WTC11 (cell line): ENCODE results near the gene SON. TPM values are rescaled to one million over a fixed set of nuclear protein-coding genes. Genes with fewer than 3 reads are reported as not detected.

ENCODE experiments used
- ATAC-seq: fragments of 200-7000 bp; cut with Tn5 transposase; 2 replicates; pipeline ENCODE4 v1.10.0; 2021; ENCODE audit warnings: mild to moderate bottlenecking, moderate library complexity
- CTCF ChIA-PET: fragments of 300-600 bp; sonication (Branson Sonifier 250); formaldehyde crosslinking; loops from one replicate; lab custom pipeline; 2021; ENCODE audit warnings: antibody characterized with exemption; lab: Charles Lee
- POLR2A ChIA-PET: fragments of 350-600 bp; sonication (Branson Sonifier 250); formaldehyde crosslinking; loops from one replicate; lab custom pipeline; 2021; ENCODE audit warnings: antibody characterized with exemption; lab: Charles Lee
- DNase-seq: peaks from one replicate; pipeline ENCODE4 v3.0.0; 2021; ENCODE audit warnings: low spot score
- H3K27ac Mint-ChIP-seq: 2 replicates; pipeline ENCODE4 v1.8.0; 2021; ENCODE audit warnings: mixed read lengths
- H3K27me3 Mint-ChIP-seq: 2 replicates; pipeline ENCODE4 v1.8.0; 2021; ENCODE audit warnings: low read depth, mild to moderate bottlenecking, moderate library complexity, mixed read lengths
- H3K36me3 Mint-ChIP-seq: 2 replicates; pipeline ENCODE4 v1.8.0; 2021; ENCODE audit warnings: mixed read lengths
- H3K4me1 Mint-ChIP-seq: 2 replicates; pipeline ENCODE4 v1.8.0; 2022; ENCODE audit warnings: mixed read lengths
- H3K4me3 Mint-ChIP-seq: 2 replicates; pipeline ENCODE4 v1.8.0; 2021; ENCODE audit warnings: mild to moderate bottlenecking, moderate library complexity, mixed read lengths
- H3K9me3 Mint-ChIP-seq: 2 replicates; pipeline ENCODE4 v1.8.0; 2021; ENCODE audit warnings: mixed read lengths
- ATF2 ChIP-seq: sonication (generic); formaldehyde crosslinking; IDR thresholded peaks from 2 replicates; pipeline ENCODE4 v1.8.1; 2022; ENCODE audit warnings: low read depth, missing genetic modification reagents, borderline replicate concordance
- EMX1 ChIP-seq: fragments of 250-450 bp; sonication (Bioruptor Pico); IDR thresholded peaks from 2 replicates; pipeline ENCODE4 v1.8.0; 2021; ENCODE audit warnings: mild to moderate bottlenecking
- FOXP1 ChIP-seq: sonication (generic); formaldehyde crosslinking; IDR thresholded peaks from 2 replicates; pipeline ENCODE4 v1.8.0; 2022; ENCODE audit warnings: missing genetic modification reagents, mild to moderate bottlenecking, moderate library complexity, borderline replicate concordance
- GRHL2 ChIP-seq: fragments of 250-450 bp; sonication (Bioruptor Pico); IDR thresholded peaks from 2 replicates; pipeline ENCODE4 v1.8.0; 2022; ENCODE audit warnings: mild to moderate bottlenecking, moderate library complexity; ENCODE audit not compliant: insufficient replicate concordance, severe bottlenecking
- IRF2 ChIP-seq: sonication (generic); formaldehyde crosslinking; IDR thresholded peaks from 2 replicates; pipeline ENCODE4 v1.8.0; 2022; ENCODE audit warnings: low read depth, missing genetic modification reagents, borderline replicate concordance
- KAT7 ChIP-seq: sonication (generic); formaldehyde crosslinking; IDR thresholded peaks from 2 replicates; pipeline ENCODE4 v1.8.1; 2023; ENCODE audit warnings: missing genetic modification reagents, mild to moderate bottlenecking, borderline replicate concordance
- PRRX2 ChIP-seq: fragments of 250-450 bp; sonication (Bioruptor Pico); IDR thresholded peaks from 2 replicates; pipeline ENCODE4 v1.8.0; 2021; ENCODE audit warnings: mild to moderate bottlenecking
- SOX15 ChIP-seq: fragments of 250-450 bp; sonication (Bioruptor Pico); IDR thresholded peaks from 2 replicates; pipeline ENCODE4 v1.9.0; 2021; ENCODE audit warnings: mild to moderate bottlenecking
- TCF7 ChIP-seq: sonication (generic); formaldehyde crosslinking; IDR thresholded peaks from 2 replicates; pipeline ENCODE4 v1.8.0; 2022; ENCODE audit warnings: mild to moderate bottlenecking, low read depth, missing genetic modification reagents, moderate library complexity
- ZNF317 ChIP-seq: sonication (generic); formaldehyde crosslinking; IDR thresholded peaks from 2 replicates; pipeline ENCODE4 v1.8.1; 2023; ENCODE audit warnings: low read depth, mild to moderate bottlenecking, moderate library complexity, missing genetic modification reagents, borderline replicate concordance
- ZNF425 ChIP-seq: fragments of 250-450 bp; sonication (Bioruptor Pico); conservative IDR thresholded peaks from 2 replicates; pipeline ENCODE4 v1.9.0; 2021; ENCODE audit warnings: mild to moderate bottlenecking
- total RNA-seq: library from RNA; stranded (reverse); gene quantifications from 3 replicates; pipeline ENCODE4 v1.2.3, GENCODE V29; 2021
- TF ChIP-seq, protein P1 (sequence below): sonication (generic); formaldehyde crosslinking; conservative IDR thresholded peaks from 2 replicates; pipeline ENCODE4 v1.8.1; 2022; ENCODE audit warnings: mild to moderate bottlenecking, missing genetic modification reagents

The SON gene
- total RNA-seq, 1 experiment from 2014 or later = 309 TPM

DNA sequence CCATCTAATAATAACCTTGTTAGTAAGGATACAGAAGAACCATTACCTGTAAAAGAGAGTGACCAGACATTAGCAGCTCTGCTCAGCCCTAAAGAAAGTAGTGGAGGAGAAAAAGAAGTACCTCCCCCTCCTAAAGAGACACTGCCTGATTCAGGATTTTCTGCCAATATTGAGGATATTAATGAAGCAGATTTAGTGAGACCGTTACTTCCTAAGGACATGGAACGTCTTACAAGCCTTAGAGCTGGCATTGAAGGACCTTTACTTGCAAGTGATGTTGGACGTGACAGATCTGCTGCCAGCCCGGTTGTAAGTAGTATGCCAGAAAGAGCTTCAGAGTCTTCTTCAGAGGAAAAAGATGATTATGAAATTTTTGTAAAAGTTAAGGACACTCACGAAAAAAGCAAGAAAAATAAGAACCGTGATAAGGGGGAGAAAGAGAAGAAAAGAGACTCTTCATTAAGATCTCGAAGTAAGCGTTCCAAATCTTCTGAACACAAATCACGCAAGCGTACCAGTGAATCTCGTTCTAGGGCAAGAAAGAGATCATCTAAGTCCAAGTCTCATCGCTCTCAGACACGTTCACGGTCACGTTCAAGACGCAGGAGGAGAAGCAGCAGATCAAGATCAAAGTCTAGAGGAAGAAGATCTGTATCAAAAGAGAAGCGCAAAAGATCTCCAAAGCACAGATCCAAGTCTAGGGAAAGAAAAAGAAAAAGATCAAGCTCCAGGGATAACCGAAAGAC lies 11.6 kb downstream of the SON start (continued):
- TF ChIP-seq ZNF425 (no peak), ZNF317 (CRISPR knock-in tag) (no peak), PRRX2 (CRISPR knock-in tag) (no peak)

DNA sequence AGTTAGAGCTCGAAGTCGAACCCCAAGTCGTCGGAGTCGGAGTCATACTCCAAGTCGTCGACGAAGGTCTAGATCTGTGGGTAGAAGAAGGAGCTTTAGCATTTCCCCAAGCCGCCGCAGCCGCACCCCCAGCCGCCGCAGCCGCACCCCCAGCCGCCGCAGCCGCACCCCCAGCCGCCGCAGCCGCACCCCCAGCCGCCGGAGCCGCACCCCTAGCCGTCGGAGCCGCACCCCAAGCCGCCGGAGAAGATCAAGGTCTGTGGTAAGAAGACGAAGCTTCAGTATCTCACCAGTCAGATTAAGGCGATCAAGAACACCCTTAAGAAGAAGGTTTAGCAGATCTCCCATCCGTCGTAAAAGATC lies 12.1 kb downstream of the SON start:
- ATAC-seq (no peak), DNase-seq (no peak)
- ChIA-PET POLR2A (no interaction called here), CTCF (no interaction called here)
- no peak for TF ChIP-seq KAT7 (CRISPR knock-in tag)
- TF ChIP-seq SOX15 = no peak
- no peaks in the 10 kb centered on the region; the same call in 1 of the 2 replicates for H3K9me3 Mint-ChIP-seq
- H3K36me3 Mint-ChIP-seq = peaks cover 95% of the 10 kb centered on the region
- no peak overlapping the region for H3K4me3 Mint-ChIP-seq
- no peaks in the 10 kb centered on the region for H3K4me1 Mint-ChIP-seq
- H3K27ac Mint-ChIP-seq = peak overlapping the region; percentile 65; the same call in 1 of the 2 replicates
- H3K27me3 Mint-ChIP-seq = no peaks in the 10 kb centered on the region

GRCh38 chr21:33557447-33557846 lies 14.6 kb downstream of the SON start:
- peaks cover 89% of the 10 kb centered on the region for H3K36me3 Mint-ChIP-seq
- TF ChIP-seq TCF7 (no peak), ATF2 (CRISPR knock-in tag) (no peak)
- TF ChIP-seq, all 79 proteins: peak for 0
- ChIA-PET CTCF (interaction anchor here (1.4 to 2.7 kb wide), 2 partner anchors 30 to 48 kb away, joined by 3 to 14 read pairs; partner anchors contain the start of gene DONSON), POLR2A (interaction anchor here (1.0 kb wide), 1 partner anchor 17 kb away, joined by 3 read pairs; no protein-coding TSS in a partner anchor)
- Mint-ChIP-seq H3K27ac (no peak overlapping the region), H3K4me1 (no peaks in the 10 kb centered on the region), H3K27me3 (no peaks in the 10 kb centered on the region), H3K4me3 (no peak overlapping the region), H3K9me3 (no peaks in the 10 kb centered on the region)
- DNase-seq (no peak), ATAC-seq (no peak)

DNA sequence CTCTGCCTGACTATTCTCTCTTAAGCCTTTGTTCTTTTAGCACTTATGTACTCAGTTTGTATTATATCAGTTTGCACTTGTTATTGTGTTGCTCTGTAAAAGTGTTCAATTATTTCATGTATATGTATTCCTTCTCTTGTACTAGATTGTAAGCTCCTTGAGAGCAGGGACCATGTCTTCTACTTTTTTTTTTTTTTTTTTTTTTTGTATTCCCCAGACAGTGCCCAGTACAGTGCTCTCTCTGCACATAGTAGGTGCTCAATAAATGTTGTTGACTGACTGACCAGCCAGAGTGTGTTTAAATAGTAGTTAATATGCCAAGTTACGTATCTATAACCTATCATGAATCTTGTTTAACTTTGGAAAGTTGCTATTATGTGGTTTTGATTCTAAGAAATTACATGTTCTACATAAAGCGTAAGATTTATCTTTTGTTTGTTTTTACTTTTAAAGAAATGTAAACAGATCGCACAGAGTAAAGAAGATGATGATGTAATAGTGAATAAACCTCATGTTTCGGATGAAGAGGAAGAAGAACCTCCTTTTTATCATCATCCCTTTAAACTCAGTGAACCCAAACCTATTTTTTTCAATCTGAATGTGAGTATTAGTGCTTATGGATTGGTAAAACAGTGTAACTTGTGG lies 16.1 kb downstream of the SON start:
- no peak overlapping the region for H3K27ac Mint-ChIP-seq
- ChIA-PET POLR2A (no interaction called here), CTCF (no interaction called here)
- no peak for DNase-seq
- no peak for ATAC-seq
- no peak for TF ChIP-seq GRHL2 (CRISPR knock-in tag)
- no peak for TF ChIP-seq EMX1 (CRISPR knock-in tag)
- TF ChIP-seq ZNF317 (CRISPR knock-in tag) = no peak
- TF ChIP-seq IRF2 (CRISPR knock-in tag) = no peak
- no peak for TF ChIP-seq FOXP1 (CRISPR knock-in tag)
- TF ChIP-seq, protein P1, sequence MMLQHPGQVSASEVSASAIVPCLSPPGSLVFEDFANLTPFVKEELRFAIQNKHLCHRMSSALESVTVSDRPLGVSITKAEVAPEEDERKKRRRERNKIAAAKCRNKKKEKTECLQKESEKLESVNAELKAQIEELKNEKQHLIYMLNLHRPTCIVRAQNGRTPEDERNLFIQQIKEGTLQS (CRISPR knock-in tag) = no peak
- H3K4me3 Mint-ChIP-seq = no peak overlapping the region
- no peaks in the 10 kb centered on the region for H3K27me3 Mint-ChIP-seq
- H3K9me3 Mint-ChIP-seq = no peaks in the 10 kb centered on the region
- H3K36me3 Mint-ChIP-seq = peaks cover 77% of the 10 kb centered on the region
- no peaks in the 10 kb centered on the region for H3K4me1 Mint-ChIP-seq
